ENCODE results near the gene TMEM108. TPM values are rescaled to one million over a fixed set of nuclear protein-coding genes. Genes with fewer than 3 reads are reported as not detected.

Gene TMEM108
- total RNA-seq, 4 donors from 2014 or later = 0.54 to 2.9 (median 1.4) TPM

DNA sequence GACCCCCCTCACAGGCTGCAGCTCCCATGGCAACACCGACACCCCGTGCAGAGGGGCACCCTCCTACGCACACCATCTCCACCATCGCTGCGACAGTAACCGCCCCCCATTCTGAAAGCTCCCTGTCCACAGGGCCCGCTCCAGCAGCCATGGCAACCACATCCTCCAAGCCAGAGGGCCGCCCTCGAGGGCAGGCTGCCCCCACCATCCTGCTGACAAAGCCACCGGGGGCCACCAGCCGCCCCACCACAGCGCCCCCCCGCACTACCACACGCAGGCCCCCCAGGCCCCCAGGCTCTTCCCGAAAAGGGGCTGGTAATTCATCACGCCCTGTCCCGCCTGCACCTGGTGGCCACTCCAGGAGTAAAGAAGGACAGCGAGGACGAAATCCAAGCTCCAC, 341.7 kb downstream of the TMEM108 start:
- no peak for TF ChIP-seq POLR2A (IDR thresholded peaks at IDR 0.05)
- no peak for TF ChIP-seq CTCF (IDR thresholded peaks at IDR 0.05)
- H3K4me3 ChIP-seq (ENCODE audit: low read depth, poor library complexity, severe bottlenecking) = no peak overlapping the region
- intact Hi-C loops (cut with DNase I; ENCODE audit: low total_unique reads) = loop anchor here (5.0 to 10.0 kb wide), 2 partner anchors 335 to 838 kb away; no protein-coding TSS in a partner anchor
- no peak for DNase-seq (ENCODE audit: low spot score in 2 of 2)
- WGBS, 2 donors = 96% methylated on average over 16 to 18 of the region's 19 CpGs

DNA sequence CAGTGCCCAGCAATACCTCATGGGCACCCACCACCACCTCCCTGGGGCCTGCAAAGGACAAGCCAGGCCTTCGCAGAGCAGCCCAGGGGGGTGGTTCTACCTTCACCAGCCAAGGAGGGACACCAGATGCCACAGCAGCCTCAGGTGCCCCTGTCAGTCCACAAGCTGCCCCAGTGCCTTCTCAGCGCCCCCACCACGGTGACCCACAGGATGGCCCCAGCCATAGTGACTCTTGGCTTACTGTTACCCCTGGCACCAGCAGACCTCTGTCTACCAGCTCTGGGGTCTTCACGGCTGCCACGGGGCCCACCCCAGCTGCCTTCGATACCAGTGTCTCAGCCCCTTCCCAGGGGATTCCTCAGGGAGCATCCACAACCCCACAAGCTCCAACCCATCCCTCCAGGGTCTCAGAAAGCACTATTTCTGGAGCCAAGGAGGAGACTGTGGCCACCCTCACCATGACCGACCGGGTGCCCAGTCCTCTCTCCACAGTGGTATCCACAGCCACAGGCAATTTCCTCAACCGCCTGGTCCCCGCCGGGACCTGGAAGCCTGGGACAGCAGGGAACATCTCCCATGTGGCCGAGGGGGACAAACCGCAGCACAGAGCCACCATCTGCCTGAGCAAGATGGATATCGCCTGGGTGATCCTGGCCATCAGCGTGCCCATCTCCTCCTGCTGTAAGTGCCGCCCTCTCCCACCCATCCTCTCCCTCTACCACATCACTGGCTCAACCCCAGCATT, 342.5 kb downstream of the TMEM108 start:
- DNase-seq (ENCODE audit: low spot score in 2 of 2) = peak in 1 of 2 donors; percentile 77
- TF ChIP-seq POLR2A (IDR thresholded peaks at IDR 0.05) (no peak), CTCF (IDR thresholded peaks at IDR 0.05) (no peak)
- intact Hi-C loops (cut with DNase I; ENCODE audit: low total_unique reads) = loop anchor here (10.0 kb wide), 1 partner anchor 336 kb away; no protein-coding TSS in a partner anchor
- 92 to 95% methylated on average over 13 of the region's 16 CpGs for WGBS, 2 donors
- no peak overlapping the region for H3K4me3 ChIP-seq (ENCODE audit: low read depth, poor library complexity, severe bottlenecking)

DNA sequence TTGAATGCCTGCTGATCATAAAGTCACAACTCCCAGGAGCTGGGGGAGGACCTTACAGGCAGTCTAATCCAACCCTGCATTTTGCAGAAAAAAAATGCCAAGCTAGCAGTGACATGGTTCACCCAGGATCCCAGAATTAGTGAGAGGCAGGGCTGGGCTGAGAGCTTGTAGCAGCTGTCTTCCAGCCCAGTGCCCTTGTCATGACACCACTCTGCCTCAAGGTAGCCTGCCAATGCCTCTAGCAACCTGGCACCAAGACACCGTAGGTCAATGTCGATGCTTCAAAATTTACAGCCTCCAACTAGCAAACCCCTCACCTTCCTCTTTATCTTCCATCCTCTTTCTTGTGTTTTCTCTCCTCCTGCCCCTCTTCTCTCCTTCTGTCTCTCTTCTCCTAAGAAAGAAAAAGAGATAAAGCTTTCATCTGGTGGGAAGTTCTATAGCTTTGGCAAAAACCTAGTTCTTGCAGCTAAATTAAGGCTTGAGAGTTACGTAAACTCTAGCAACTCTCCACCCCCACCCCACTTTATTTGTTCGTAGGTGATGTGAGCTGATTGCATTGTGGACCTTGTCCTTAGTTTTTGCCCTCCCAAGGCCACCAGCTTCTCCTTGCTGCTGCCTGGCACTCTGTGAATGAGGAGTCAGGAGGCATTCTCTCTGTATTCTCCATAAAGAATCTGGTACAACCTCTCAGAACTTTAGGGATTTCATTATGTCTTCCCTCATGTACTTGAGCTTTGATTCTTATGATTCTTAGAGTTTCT, 343.3 kb downstream of the TMEM108 start:
- intact Hi-C loops (cut with DNase I; ENCODE audit: low total_unique reads) = loop anchor here (10.0 kb wide), 1 partner anchor 337 kb away; no protein-coding TSS in a partner anchor

DNA sequence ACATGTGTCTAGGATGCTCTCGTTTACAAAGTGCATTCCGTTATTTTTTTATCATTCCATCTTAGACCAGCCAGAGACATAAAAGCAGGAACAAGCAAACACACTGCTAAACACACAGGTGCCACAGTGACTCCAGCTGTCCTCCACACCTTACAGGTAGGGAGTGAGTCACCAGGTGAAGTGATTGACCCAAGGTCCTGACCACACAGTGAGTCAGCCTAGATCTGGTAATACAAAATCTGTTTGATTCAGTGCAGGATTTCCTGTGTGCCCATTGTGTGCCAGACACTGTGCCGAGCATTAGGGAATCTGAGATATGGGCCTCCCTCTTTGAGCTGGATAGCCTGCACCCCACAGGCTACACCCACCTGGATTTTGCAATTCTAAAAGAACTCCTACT, 345.0 kb downstream of the TMEM108 start:
- 79 to 91% methylated on average over 3 of the region's 3 CpGs for WGBS, 2 donors
- intact Hi-C loops (cut with DNase I; ENCODE audit: low total_unique reads) = loop anchor here (10.0 kb wide), 1 partner anchor 338 kb away; no protein-coding TSS in a partner anchor

More for the DNA sequence above, 343.3 kb downstream of the TMEM108 start:
- H3K4me3 ChIP-seq (ENCODE audit: low read depth, poor library complexity, severe bottlenecking) = no peak overlapping the region
- TF ChIP-seq CTCF (IDR thresholded peaks at IDR 0.05) (no peak), POLR2A (IDR thresholded peaks at IDR 0.05) (no peak)
- WGBS, 2 donors = 71 to 78% methylated on average over 4 of the region's 4 CpGs
- DNase-seq (ENCODE audit: low spot score in 2 of 2) = peak in 1 of 2 donors; percentile 50

GRCh38 chr3:133383741-133384140, 345.6 kb downstream of the TMEM108 start:
- WGBS, 2 donors = 89% methylated on average over 5 of the region's 5 CpGs
- DNase-seq (ENCODE audit: low spot score in 2 of 2) = peak in 1 of 2 donors; percentile 67
- intact Hi-C loops (cut with DNase I; ENCODE audit: low total_unique reads) = loop anchor here (10.0 kb wide), 1 partner anchor 339 kb away; no protein-coding TSS in a partner anchor
- TF ChIP-seq CTCF (IDR thresholded peaks at IDR 0.05) (no peak), POLR2A (IDR thresholded peaks at IDR 0.05) (no peak)
- H3K4me3 ChIP-seq (ENCODE audit: low read depth, poor library complexity, severe bottlenecking) = no peak overlapping the region

More for the DNA sequence above, 345.0 kb downstream of the TMEM108 start:
- H3K4me3 ChIP-seq (ENCODE audit: low read depth, poor library complexity, severe bottlenecking) = no peak overlapping the region
- TF ChIP-seq CTCF (IDR thresholded peaks at IDR 0.05) (no peak), POLR2A (IDR thresholded peaks at IDR 0.05) (no peak)
- DNase-seq (ENCODE audit: low spot score in 2 of 2) = no peak

Measured in lower leg skin (tissue), 4 donors.